ENCODE data around the gene CDKN1A. TPM values are rescaled to one million over a fixed set of nuclear protein-coding genes. Genes with fewer than 3 reads are reported as not detected.

Gene CDKN1A
- total RNA-seq, 1 experiment from 2014 or later, result 75.1 TPM

DNA sequence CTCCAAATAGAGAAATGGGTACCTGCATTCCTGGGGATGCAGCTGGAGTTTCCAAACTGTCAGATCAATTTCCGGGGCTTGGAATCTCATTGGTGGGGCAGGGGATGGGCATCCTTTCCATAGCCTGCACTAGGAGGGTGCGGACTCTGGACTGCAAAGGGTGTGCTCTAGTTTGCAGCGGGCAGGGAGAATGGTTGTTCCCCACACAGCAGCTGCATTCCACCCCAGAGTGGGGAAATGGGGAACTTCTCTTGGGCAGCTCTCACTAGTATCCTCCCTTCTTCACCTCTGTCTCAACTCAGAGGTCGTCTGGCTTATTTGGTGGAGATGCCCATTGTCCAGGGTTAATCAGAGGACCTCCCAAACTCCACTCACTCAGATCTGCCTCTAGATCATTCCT is 34.5 kb upstream of the CDKN1A start (continued):
- TF ChIP-seq, protein P1, sequence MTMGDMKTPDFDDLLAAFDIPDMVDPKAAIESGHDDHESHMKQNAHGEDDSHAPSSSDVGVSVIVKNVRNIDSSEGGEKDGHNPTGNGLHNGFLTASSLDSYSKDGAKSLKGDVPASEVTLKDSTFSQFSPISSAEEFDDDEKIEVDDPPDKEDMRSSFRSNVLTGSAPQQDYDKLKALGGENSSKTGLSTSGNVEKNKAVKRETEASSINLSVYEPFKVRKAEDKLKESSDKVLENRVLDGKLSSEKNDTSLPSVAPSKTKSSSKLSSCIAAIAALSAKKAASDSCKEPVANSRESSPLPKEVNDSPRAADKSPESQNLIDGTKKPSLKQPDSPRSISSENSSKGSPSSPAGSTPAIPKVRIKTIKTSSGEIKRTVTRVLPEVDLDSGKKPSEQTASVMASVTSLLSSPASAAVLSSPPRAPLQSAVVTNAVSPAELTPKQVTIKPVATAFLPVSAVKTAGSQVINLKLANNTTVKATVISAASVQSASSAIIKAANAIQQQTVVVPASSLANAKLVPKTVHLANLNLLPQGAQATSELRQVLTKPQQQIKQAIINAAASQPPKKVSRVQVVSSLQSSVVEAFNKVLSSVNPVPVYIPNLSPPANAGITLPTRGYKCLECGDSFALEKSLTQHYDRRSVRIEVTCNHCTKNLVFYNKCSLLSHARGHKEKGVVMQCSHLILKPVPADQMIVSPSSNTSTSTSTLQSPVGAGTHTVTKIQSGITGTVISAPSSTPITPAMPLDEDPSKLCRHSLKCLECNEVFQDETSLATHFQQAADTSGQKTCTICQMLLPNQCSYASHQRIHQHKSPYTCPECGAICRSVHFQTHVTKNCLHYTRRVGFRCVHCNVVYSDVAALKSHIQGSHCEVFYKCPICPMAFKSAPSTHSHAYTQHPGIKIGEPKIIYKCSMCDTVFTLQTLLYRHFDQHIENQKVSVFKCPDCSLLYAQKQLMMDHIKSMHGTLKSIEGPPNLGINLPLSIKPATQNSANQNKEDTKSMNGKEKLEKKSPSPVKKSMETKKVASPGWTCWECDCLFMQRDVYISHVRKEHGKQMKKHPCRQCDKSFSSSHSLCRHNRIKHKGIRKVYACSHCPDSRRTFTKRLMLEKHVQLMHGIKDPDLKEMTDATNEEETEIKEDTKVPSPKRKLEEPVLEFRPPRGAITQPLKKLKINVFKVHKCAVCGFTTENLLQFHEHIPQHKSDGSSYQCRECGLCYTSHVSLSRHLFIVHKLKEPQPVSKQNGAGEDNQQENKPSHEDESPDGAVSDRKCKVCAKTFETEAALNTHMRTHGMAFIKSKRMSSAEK (CRISPR knock-in tag; IDR thresholded peaks at IDR 0.05; ENCODE audit: borderline replicate concordance), result no peak
- TF ChIP-seq, protein P2, sequence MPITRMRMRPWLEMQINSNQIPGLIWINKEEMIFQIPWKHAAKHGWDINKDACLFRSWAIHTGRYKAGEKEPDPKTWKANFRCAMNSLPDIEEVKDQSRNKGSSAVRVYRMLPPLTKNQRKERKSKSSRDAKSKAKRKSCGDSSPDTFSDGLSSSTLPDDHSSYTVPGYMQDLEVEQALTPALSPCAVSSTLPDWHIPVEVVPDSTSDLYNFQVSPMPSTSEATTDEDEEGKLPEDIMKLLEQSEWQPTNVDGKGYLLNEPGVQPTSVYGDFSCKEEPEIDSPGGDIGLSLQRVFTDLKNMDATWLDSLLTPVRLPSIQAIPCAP (CRISPR knock-in tag; IDR thresholded peaks at IDR 0.05), result no peak
- TF ChIP-seq, protein P3, sequence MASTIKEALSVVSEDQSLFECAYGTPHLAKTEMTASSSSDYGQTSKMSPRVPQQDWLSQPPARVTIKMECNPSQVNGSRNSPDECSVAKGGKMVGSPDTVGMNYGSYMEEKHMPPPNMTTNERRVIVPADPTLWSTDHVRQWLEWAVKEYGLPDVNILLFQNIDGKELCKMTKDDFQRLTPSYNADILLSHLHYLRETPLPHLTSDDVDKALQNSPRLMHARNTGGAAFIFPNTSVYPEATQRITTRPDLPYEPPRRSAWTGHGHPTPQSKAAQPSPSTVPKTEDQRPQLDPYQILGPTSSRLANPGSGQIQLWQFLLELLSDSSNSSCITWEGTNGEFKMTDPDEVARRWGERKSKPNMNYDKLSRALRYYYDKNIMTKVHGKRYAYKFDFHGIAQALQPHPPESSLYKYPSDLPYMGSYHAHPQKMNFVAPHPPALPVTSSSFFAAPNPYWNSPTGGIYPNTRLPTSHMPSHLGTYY (CRISPR knock-in tag; IDR thresholded peaks at IDR 0.05), result no peak

DNA sequence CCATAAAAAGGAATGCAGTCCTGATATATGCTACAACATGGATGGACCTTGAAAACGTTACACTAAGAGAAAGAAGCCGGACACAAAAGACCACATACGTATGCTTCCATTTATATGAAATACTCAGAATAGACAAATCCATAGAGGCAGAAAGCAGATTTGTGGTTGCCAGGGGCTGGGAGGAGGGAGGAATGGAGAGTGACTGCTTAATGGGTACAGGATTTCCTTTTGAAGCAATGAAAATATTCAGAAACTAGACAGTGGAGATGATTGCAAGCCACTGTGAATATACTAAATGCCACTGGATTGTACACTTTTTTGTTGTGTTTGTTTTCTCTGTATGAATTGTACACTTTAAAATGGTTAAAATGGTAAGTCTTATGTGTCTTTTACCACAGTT is 29.4 kb upstream of the CDKN1A start:
- Mint-ChIP-seq H3K9me3 (no peaks in the 10 kb centered on the region), H3K27me3 (ENCODE audit: low read depth) (no peaks in the 10 kb centered on the region; the same call in 1 of the 2 replicates), H3K27ac (no peak overlapping the region; the same call in 1 of the 2 replicates), H3K4me1 (peaks cover 17% of the 10 kb centered on the region), H3K4me3 (no peak overlapping the region), H3K36me3 (no peaks in the 10 kb centered on the region)
- POLR2A ChIA-PET, result interaction anchor here (0.5 to 1.3 kb wide), 2 partner anchors 18 to 29 kb away, joined by 3 read pairs; partner anchors contain the start of gene CDKN1A
- ATAC-seq (no peak), DNase-seq (ENCODE audit: low spot score) (no peak)
- CTCF ChIA-PET, result no interaction called here
- TF ChIP-seq, protein P4, sequence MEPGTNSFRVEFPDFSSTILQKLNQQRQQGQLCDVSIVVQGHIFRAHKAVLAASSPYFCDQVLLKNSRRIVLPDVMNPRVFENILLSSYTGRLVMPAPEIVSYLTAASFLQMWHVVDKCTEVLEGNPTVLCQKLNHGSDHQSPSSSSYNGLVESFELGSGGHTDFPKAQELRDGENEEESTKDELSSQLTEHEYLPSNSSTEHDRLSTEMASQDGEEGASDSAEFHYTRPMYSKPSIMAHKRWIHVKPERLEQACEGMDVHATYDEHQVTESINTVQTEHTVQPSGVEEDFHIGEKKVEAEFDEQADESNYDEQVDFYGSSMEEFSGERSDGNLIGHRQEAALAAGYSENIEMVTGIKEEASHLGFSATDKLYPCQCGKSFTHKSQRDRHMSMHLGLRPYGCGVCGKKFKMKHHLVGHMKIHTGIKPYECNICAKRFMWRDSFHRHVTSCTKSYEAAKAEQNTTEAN (CRISPR knock-in tag; IDR thresholded peaks at IDR 0.05), result no peak
- TF ChIP-seq, protein P5, sequence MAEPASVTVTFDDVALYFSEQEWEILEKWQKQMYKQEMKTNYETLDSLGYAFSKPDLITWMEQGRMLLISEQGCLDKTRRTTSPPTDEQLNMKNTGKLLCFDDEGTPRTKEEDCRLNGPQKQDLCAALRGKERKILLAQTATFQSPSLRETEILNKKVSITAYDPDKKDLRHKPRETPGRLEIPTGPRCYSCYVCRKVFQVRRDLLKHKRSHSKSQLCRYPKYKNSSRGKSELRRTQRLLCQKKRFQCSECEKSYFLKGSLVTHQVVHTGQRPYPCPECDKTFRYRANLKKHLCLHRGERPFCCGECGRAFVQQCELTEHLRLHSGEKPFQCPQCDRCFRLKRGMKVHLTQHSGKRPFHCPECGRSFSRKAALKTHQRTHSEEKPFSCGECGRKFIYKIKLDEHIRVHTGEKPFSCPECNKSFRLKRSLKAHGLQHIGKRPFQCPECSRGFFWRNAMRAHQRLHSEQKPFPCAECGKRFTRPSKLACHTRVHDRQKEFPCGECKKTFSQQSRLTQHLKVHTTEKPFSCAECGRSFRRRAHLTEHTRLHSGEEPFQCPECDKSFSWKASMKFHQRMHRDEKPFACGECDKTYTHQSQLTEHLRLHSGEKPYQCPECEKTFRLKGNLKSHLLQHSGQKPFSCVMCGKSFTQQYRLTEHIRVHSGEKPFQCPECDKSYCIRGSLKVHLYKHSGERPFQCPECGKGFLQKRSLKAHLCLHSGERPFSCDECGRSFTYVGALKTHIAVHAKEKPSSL (CRISPR knock-in tag; conservative IDR thresholded peaks at IDR 0.05), result no peak
- TF ChIP-seq ZNF232 (CRISPR knock-in tag; IDR thresholded peaks at IDR 0.05) (no peak), JUN (CRISPR knock-in tag; IDR thresholded peaks at IDR 0.05) (no peak), ETV6 (CRISPR knock-in tag; IDR thresholded peaks at IDR 0.05) (no peak), KAT7 (CRISPR knock-in tag; IDR thresholded peaks at IDR 0.05; ENCODE audit: borderline replicate concordance) (no peak), PRRX2 (CRISPR knock-in tag; IDR thresholded peaks at IDR 0.05) (no peak), ZNF317 (CRISPR knock-in tag; IDR thresholded peaks at IDR 0.05; ENCODE audit: borderline replicate concordance, low read depth) (no peak)
- TF ChIP-seq, protein P6, sequence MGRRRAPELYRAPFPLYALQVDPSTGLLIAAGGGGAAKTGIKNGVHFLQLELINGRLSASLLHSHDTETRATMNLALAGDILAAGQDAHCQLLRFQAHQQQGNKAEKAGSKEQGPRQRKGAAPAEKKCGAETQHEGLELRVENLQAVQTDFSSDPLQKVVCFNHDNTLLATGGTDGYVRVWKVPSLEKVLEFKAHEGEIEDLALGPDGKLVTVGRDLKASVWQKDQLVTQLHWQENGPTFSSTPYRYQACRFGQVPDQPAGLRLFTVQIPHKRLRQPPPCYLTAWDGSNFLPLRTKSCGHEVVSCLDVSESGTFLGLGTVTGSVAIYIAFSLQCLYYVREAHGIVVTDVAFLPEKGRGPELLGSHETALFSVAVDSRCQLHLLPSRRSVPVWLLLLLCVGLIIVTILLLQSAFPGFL (CRISPR knock-in tag; IDR thresholded peaks at IDR 0.05; ENCODE audit: borderline replicate concordance), result no peak
- TF ChIP-seq, protein P7, sequence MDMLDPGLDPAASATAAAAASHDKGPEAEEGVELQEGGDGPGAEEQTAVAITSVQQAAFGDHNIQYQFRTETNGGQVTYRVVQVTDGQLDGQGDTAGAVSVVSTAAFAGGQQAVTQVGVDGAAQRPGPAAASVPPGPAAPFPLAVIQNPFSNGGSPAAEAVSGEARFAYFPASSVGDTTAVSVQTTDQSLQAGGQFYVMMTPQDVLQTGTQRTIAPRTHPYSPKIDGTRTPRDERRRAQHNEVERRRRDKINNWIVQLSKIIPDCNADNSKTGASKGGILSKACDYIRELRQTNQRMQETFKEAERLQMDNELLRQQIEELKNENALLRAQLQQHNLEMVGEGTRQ (CRISPR knock-in tag; IDR thresholded peaks at IDR 0.05), result no peak
- TF ChIP-seq, protein P8, sequence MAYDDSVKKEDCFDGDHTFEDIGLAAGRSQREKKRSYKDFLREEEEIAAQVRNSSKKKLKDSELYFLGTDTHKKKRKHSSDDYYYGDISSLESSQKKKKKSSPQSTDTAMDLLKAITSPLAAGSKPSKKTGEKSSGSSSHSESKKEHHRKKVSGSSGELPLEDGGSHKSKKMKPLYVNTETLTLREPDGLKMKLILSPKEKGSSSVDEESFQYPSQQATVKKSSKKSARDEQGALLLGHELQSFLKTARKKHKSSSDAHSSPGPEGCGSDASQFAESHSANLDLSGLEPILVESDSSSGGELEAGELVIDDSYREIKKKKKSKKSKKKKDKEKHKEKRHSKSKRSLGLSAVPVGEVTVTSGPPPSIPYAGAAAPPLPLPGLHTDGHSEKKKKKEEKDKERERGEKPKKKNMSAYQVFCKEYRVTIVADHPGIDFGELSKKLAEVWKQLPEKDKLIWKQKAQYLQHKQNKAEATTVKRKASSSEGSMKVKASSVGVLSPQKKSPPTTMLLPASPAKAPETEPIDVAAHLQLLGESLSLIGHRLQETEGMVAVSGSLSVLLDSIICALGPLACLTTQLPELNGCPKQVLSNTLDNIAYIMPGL (CRISPR knock-in tag; IDR thresholded peaks at IDR 0.05), result no peak
- TF ChIP-seq, protein P9, sequence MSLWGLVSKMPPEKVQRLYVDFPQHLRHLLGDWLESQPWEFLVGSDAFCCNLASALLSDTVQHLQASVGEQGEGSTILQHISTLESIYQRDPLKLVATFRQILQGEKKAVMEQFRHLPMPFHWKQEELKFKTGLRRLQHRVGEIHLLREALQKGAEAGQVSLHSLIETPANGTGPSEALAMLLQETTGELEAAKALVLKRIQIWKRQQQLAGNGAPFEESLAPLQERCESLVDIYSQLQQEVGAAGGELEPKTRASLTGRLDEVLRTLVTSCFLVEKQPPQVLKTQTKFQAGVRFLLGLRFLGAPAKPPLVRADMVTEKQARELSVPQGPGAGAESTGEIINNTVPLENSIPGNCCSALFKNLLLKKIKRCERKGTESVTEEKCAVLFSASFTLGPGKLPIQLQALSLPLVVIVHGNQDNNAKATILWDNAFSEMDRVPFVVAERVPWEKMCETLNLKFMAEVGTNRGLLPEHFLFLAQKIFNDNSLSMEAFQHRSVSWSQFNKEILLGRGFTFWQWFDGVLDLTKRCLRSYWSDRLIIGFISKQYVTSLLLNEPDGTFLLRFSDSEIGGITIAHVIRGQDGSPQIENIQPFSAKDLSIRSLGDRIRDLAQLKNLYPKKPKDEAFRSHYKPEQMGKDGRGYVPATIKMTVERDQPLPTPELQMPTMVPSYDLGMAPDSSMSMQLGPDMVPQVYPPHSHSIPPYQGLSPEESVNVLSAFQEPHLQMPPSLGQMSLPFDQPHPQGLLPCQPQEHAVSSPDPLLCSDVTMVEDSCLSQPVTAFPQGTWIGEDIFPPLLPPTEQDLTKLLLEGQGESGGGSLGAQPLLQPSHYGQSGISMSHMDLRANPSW (CRISPR knock-in tag; conservative IDR thresholded peaks at IDR 0.05; ENCODE audit: low read depth), result no peak

Data from WTC11 (cell line).